Measurements from ENCODE around the gene TPP1. TPM values are rescaled to one million over a fixed set of nuclear protein-coding genes. Genes with fewer than 3 reads are reported as not detected.

TPP1 gene
- total and polyA plus RNA-seq, 9 of the 15 experiments (the other 6 are each of a cell fraction or from before 2014, with no cell fraction given), result 7.5 to 75.8 (median 15.7) TPM

DNA sequence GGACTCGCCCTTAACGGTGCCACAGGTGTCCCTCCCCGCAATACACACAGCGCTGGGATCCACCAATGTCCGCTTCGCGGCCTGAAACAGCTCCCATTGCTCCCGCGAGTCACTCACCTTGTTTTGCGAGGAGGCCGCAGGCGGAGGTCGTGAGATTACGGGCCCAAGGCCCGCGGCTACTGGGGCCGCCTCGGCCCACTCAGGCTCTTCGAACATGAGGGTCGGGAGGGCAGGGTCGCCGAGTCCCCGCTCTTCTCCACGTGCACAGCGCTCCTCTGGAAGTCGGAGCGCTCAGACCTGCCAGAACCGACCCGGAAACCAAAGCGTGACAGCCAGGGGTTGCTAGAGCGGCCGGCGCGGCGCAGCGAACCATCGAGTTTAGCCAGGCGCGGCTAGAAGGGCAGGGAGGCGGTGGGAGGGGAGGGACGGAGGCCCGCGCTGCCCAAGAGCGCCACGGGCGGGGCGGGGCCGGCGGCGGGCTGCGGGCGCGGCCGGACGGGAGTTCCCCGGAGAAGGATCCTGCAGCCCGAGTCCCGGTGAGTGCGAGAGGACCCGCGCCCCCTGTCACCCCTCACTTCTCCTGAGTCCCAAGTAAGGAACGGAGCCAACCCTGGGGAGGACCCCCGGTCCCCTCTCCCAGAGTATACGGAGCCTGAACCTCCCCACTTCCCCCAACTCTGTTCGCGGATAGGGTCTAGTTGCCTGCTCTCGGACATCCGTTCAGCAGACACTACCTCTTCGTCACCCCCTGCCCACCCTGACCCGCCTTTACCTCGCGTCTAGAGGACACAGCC lies 15.7 kb downstream of the TPP1 start, which contains the start of the genes ILK and RRP8 (continued):
- TF ChIP-seq, protein P1, sequence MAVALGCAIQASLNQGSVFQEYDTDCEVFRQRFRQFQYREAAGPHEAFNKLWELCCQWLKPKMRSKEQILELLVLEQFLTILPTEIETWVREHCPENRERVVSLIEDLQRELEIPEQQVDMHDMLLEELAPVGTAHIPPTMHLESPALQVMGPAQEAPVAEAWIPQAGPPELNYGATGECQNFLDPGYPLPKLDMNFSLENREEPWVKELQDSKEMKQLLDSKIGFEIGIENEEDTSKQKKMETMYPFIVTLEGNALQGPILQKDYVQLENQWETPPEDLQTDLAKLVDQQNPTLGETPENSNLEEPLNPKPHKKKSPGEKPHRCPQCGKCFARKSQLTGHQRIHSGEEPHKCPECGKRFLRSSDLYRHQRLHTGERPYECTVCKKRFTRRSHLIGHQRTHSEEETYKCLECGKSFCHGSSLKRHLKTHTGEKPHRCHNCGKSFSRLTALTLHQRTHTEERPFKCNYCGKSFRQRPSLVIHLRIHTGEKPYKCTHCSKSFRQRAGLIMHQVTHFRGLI (CRISPR knock-in tag; IDR thresholded peaks at IDR 0.05), result no peak
- no peak for TF ChIP-seq EHMT2 (IDR thresholded peaks at IDR 0.05)
- TF ChIP-seq, protein P2, sequence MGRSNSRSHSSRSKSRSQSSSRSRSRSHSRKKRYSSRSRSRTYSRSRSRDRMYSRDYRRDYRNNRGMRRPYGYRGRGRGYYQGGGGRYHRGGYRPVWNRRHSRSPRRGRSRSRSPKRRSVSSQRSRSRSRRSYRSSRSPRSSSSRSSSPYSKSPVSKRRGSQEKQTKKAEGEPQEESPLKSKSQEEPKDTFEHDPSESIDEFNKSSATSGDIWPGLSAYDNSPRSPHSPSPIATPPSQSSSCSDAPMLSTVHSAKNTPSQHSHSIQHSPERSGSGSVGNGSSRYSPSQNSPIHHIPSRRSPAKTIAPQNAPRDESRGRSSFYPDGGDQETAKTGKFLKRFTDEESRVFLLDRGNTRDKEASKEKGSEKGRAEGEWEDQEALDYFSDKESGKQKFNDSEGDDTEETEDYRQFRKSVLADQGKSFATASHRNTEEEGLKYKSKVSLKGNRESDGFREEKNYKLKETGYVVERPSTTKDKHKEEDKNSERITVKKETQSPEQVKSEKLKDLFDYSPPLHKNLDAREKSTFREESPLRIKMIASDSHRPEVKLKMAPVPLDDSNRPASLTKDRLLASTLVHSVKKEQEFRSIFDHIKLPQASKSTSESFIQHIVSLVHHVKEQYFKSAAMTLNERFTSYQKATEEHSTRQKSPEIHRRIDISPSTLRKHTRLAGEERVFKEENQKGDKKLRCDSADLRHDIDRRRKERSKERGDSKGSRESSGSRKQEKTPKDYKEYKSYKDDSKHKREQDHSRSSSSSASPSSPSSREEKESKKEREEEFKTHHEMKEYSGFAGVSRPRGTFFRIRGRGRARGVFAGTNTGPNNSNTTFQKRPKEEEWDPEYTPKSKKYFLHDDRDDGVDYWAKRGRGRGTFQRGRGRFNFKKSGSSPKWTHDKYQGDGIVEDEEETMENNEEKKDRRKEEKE (IDR thresholded peaks at IDR 0.05; ENCODE audit: borderline replicate concordance in 1 of 2, control insufficient read depth in 1 of 2, low read depth in 2 of 2, low read length in 1 of 2), result no peak
- TF ChIP-seq LEF1 (IDR thresholded peaks at IDR 0.05), result 0 out of 2 replicates have a peak, but pooled peaks have one; percentile 21
- TF ChIP-seq LARP7 (IDR thresholded peaks at IDR 0.05), result 0 out of 2 replicates have a peak, but pooled peaks have one; percentile 43
- TF ChIP-seq, protein P3, sequence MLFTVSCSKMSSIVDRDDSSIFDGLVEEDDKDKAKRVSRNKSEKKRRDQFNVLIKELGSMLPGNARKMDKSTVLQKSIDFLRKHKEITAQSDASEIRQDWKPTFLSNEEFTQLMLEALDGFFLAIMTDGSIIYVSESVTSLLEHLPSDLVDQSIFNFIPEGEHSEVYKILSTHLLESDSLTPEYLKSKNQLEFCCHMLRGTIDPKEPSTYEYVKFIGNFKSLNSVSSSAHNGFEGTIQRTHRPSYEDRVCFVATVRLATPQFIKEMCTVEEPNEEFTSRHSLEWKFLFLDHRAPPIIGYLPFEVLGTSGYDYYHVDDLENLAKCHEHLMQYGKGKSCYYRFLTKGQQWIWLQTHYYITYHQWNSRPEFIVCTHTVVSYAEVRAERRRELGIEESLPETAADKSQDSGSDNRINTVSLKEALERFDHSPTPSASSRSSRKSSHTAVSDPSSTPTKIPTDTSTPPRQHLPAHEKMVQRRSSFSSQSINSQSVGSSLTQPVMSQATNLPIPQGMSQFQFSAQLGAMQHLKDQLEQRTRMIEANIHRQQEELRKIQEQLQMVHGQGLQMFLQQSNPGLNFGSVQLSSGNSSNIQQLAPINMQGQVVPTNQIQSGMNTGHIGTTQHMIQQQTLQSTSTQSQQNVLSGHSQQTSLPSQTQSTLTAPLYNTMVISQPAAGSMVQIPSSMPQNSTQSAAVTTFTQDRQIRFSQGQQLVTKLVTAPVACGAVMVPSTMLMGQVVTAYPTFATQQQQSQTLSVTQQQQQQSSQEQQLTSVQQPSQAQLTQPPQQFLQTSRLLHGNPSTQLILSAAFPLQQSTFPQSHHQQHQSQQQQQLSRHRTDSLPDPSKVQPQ (CRISPR knock-in tag; IDR thresholded peaks at IDR 0.05; ENCODE audit: borderline replicate concordance), result no peak
- no peak for TF ChIP-seq IFI16 (CRISPR knock-in tag; IDR thresholded peaks at IDR 0.05)
- TF ChIP-seq MTA1 (IDR thresholded peaks at IDR 0.05; ENCODE audit: borderline replicate concordance), result no peak
- peak; percentile 84 for TF ChIP-seq POLR2A (conservative IDR thresholded peaks at IDR 0.05)
- TF ChIP-seq POLR3G (IDR thresholded peaks at IDR 0.05; ENCODE audit: extremely low read depth, insufficient read length, insufficient replicate concordance), result no peak
- TF ChIP-seq, protein P4, sequence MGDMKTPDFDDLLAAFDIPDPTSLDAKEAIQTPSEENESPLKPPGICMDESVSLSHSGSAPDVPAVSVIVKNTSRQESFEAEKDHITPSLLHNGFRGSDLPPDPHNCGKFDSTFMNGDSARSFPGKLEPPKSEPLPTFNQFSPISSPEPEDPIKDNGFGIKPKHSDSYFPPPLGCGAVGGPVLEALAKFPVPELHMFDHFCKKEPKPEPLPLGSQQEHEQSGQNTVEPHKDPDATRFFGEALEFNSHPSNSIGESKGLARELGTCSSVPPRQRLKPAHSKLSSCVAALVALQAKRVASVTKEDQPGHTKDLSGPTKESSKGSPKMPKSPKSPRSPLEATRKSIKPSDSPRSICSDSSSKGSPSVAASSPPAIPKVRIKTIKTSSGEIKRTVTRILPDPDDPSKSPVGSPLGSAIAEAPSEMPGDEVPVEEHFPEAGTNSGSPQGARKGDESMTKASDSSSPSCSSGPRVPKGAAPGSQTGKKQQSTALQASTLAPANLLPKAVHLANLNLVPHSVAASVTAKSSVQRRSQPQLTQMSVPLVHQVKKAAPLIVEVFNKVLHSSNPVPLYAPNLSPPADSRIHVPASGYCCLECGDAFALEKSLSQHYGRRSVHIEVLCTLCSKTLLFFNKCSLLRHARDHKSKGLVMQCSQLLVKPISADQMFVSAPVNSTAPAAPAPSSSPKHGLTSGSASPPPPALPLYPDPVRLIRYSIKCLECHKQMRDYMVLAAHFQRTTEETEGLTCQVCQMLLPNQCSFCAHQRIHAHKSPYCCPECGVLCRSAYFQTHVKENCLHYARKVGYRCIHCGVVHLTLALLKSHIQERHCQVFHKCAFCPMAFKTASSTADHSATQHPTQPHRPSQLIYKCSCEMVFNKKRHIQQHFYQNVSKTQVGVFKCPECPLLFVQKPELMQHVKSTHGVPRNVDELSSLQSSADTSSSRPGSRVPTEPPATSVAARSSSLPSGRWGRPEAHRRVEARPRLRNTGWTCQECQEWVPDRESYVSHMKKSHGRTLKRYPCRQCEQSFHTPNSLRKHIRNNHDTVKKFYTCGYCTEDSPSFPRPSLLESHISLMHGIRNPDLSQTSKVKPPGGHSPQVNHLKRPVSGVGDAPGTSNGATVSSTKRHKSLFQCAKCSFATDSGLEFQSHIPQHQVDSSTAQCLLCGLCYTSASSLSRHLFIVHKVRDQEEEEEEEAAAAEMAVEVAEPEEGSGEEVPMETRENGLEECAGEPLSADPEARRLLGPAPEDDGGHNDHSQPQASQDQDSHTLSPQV (IDR thresholded peaks at IDR 0.05), result peak; percentile 55; the same call in 1 of the 2 replicates
- TF ChIP-seq FOSL1 (tag; conservative IDR thresholded peaks at IDR 0.05), result no peak
- TF ChIP-seq CREBBP (IDR thresholded peaks at IDR 0.05; ENCODE audit: low read depth, low read length), result no peak
- peak; percentile 82 to 96 for TF ChIP-seq HDAC1 (IDR thresholded peaks at IDR 0.05)

Measured in K562 (cell line).